GM19023 (cell line): Measurements from ENCODE around the gene D2HGDH.
"Not testable (repeated sequence)": the region's sequence is repeated elsewhere in the genome, so short reads cannot be mapped to it uniquely, and the experiment has no call there.

Source experiments
- ATAC-seq: cut with Tn5 transposase; IDR thresholded peaks from one replicate; pipeline ENCODE4 v1.9.1; 2021; ENCODE audit warnings: mild to moderate bottlenecking, moderate library complexity; ENCODE audit not compliant: unreplicated experiment

Gene D2HGDH

DNA sequence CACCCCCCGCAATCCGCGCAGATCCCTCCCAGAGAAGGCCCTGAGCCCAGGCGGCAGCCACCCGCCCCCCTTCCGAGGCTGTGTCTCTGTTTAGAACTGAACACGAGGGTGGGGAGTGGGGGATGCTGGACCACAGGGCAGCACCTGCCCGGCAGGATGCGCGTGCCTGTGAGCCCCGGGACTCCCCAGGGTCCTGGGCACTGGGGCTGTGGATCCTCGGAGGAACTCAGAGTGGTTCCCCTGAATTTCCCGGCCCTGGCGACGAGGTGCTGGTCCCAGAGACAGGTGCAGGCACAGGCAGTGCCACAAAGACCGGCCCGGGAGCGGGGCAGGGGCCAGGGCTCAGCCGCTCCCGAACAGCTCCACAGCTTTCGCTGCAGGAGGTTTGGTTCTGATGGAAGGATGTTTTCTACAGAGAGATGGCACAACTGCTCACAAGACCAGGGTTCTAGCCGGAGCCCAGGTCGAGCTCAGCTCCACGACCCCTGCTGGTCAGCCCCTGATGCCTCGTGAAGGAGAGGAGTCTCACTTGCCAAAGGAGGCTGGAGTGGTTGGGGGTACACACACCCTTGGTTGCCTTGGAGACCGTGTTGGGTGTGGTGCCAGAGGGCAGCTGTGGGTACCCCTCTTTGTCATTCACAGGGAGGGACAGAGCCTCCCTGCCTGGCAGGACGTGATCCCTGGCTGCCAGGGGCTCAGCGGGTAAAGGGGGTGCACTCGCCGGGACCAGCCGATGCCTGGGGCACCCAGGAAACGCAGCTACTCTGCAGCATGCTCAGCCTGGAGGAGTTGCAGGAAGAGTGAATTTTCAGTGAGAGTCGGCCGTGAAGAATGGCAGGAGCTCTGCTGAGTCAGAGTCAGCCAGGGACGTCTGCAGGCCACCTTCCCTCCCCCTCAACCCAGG, 70.1 kb downstream of the D2HGDH start:
- no peak for ATAC-seq

DNA sequence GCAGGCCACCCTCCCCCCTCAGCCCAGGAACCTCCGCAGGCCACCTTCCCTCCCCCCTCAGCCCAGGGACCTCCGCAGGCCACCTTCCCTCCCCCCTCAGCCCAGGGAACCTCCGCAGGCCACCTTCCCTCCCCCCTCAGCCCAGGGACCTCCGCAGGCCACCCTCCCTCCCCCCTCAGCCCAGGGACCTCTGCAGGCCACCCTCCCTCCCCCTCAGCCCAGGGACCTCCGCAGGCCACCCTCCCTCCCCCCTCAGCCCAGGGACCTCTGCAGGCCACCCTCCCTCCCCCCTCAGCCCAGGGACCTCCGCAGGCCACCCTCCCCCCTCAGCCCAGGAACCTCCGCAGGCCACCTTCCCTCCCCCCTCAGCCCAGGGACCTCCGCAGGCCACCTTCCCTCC, 71.8 kb downstream of the D2HGDH start:
- not testable (repeated sequence) for ATAC-seq

DNA sequence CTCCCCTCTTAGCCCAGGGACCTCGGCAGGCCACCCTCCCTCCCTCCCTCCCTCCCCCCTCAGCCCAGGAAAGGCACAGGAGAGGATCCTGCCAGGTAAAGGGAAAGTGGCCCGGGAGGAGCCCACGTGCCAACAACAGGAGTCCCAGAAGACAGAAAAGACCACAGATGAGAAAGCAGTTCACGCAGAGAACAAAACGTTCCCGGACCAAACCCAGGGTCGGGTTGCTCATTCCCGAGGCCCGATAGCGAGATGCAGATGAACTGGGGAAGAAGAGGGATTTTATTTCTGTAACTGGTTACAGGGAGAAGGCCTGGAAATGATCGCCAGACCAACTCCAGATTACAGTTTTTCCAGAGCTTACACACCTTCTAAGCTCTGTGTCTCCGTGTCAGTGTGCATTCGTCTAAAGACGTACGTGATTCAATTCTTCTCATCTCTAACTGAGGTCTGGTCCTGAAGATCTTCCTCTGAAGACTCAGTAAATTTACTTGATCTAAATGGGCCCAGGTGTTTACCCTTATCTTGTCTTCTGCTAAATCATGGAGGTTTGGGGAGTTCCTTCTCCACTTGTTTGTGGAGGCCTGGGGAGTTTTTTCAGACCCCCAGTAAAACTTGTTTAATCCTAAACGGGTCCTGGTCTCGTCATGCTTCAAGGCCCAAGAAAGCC, 73.8 kb downstream of the D2HGDH start:
- ATAC-seq, result no peak

DNA sequence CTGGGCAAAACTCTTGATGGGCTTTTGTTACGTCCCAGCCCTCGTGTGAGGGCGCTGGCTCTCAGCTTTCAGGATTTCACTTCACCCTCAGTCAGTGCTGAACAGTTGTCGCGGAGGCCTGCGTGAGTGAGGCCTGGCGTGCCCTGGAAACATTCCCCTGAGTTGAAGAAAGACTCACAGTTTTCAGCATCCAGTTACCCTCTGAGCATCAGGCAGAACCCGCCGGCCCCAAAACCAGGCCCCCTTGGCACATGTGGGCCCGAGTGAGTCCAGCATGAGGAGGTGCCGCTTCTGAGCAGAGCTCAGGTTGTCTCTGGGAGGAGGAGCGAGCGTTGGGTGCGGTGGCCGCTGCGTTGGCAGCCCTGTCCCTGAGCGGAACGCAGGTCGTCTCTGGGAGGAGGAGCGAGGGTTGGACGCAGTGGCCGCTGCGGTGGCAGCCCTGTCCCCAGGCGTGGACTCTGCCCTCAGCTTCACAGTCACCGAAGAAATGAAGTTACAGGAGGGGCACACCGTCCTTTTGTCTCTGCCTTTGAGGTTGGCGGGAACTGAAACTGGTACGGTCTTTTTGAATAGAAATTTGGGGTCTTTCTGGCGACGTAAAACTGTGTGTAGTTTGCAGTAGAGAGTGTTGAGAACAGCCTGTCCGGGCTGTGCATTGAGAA, 74.4 kb downstream of the D2HGDH start, which contains the start of gene NEU4:
Gene NEU4 (plus strand): TSS at position 473 of the 662 bp plus-strand sequence. CDS start 5,292 bp downstream, outside the sequence.
- no peak for ATAC-seq

DNA sequence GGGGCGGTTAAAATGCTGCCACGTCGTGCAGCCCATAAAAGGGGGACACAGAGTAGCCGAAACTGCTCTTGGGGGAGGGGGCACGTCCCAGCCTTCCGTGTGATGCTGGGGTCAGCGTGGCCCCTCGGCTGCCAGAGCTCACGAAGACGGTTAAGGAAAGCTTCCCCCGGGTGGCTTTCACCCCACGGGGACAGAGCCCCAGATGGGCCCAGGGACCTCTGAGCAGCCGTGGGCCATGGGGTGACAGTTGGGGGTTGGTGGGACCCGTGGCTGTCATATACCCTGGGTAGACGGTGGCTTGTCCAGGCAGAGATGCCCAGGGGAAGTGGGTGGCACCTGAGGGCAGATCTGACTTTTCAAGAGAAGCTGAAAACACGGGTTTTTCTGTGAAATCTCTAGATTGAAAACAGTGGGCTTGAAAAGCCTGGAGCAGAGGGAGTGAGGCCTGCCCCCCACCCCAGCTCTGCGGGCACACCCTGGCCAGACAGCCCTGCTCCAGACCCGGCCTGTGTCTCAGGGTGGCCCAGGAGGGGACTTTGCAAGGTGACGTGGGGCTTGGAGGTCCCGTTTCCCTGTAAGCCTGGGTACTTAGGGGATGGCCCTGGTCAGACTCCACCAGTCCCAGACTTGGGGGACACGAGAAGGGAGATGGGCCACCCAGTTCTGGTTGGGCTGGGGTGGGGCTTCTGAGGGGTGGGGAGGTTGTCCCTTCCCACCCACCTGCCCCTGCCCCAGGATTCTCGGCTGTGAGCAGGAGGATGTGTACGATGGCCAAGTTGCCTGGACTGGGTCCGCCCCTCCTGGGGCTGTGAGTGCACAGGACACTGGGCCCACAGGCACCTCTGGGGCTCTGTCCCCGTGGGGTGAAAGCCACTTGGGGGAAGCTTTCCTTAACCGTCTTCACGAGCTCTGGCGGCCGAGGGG, 75.2 kb downstream of the D2HGDH start:
- no peak for ATAC-seq

DNA sequence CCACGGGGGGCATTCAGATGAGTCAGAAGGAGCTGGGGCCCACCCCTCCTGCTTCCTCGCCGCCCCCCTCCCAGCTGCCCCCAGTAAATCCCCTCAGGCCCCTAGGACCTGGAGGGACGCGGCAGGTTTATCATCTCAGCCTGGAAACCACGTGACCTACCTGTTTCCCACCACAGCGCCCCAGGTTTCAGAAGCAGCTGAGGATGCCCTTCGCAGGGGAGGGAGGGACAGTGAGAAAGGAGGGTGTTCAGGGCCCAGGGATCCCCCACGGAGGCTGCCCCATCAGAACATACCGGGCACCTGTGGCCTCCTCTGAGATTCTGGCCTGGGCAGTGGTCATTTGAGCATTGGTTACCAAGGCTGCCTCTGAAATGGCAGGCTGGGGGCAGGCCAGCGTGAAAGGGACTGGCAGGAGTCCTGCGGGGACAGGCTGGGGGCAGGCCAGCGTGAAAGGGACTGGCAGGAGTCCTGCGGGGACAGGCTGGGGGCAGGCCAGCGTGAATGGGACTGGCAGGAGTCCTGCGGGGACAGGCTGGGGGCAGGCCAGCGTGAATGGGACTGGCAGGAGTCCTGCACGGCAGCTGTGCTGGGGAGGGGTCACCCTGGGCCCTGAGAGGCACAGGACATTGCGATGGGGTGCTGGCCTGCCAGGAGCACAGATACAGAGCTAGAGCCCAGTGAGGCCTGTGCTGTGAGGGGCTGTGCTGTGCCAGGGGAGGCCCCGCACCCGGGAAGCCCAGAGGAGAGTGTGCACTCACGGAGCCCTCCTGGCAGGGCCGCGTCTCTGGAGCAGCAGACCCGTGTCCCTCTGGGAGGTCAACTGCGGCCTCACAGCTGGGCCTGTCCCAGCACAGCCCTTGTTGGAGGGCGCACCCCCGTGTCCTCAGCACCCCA, 76.1 kb downstream of the D2HGDH start:
- no peak for ATAC-seq

DNA sequence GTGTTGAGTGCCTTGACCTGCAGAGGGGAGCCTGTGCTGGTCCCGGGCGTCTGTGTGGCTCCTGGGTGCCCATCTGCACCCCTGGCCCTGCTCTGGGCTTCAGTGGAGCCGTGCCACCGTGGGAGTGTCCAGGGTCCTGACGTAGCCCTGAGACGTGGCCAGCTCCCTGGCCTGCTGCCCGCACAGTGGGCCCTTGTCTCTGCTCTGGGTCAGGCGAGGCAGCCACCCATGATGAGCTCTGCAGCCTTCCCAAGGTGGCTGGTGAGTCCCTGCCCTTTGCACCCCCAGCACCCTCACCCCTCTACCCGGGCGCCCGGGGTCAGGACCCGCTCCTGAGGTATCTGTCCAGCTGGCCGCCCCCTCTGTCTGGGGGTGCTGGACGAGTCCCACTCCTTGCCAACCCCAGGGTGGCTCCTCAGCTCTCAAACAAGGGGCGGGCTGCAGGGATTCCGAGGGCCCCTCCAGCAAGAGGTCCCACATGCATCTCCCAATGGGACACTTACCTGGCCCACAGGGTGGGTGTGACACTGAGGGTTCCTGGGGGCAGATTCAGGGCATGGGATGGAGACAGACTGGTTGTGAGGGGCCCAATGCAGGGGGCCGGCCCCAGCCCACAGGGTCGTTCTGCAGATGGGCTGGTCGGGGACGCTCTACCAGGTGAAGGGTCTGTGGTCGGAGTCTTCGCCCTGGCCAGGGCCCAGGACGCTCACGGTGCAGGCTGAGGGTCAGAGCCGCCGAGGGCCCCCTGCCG, 76.9 kb downstream of the D2HGDH start:
- ATAC-seq, result no peak

GRCh38 chr2:241811952-241812729, 77.7 kb downstream of the D2HGDH start:
- no peak for ATAC-seq

GRCh38 chr2:241812730-241813643, 78.6 kb downstream of the D2HGDH start:
- no peak for ATAC-seq

- ATAC-seq, result no peak
Observed at GRCh38 chr2:241813644-241814392, 79.4 kb downstream of the D2HGDH start.

GRCh38 chr2:241814393-241814642, 79.9 kb downstream of the D2HGDH start:
- ATAC-seq, result no peak

- no peak for ATAC-seq
Observed at GRCh38 chr2:241814643-241815476, 80.4 kb downstream of the D2HGDH start.

- no peak for ATAC-seq
Observed at GRCh38 chr2:241815477-241816430, 81.3 kb downstream of the D2HGDH start.

- no peak for ATAC-seq
Observed at GRCh38 chr2:241816431-241817121, 82.1 kb downstream of the D2HGDH start.
